PC-9 (cell line): ENCODE results near the gene SLC2A8.

Experiments
- EZH2 ChIP-seq: fragments of 200-600 bp; sonication (generic); IDR thresholded peaks from 2 replicates; pipeline ENCODE4 v1.8.0; 2017; ENCODE audit warnings: antibody characterized with exemption, low read depth
- TF ChIP-seq, protein P1 (sequence below): fragments of 200-600 bp; sonication (generic); conservative IDR thresholded peaks from 2 replicates; pipeline ENCODE4 v1.6.1; 2017; ENCODE audit warnings: mixed run types, antibody characterized with exemption, mild to moderate bottlenecking, moderate library complexity

GRCh38 chr9:127444283-127444920, 47.4 kb downstream of the SLC2A8 start:
- TF ChIP-seq, protein P1, sequence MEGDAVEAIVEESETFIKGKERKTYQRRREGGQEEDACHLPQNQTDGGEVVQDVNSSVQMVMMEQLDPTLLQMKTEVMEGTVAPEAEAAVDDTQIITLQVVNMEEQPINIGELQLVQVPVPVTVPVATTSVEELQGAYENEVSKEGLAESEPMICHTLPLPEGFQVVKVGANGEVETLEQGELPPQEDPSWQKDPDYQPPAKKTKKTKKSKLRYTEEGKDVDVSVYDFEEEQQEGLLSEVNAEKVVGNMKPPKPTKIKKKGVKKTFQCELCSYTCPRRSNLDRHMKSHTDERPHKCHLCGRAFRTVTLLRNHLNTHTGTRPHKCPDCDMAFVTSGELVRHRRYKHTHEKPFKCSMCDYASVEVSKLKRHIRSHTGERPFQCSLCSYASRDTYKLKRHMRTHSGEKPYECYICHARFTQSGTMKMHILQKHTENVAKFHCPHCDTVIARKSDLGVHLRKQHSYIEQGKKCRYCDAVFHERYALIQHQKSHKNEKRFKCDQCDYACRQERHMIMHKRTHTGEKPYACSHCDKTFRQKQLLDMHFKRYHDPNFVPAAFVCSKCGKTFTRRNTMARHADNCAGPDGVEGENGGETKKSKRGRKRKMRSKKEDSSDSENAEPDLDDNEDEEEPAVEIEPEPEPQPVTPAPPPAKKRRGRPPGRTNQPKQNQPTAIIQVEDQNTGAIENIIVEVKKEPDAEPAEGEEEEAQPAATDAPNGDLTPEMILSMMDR, result no peak
- TF ChIP-seq EZH2, result no peak
